Karpas-422 (cell line): Measurements from ENCODE around the gene SYN1. TPM values are rescaled to one million over a fixed set of nuclear protein-coding genes. Genes with fewer than 3 reads are reported as not detected.

Experiments
- DNase-seq: peaks from one replicate; pipeline ENCODE4 v3.0.0-alpha.2; 2015
- H2AFZ ChIP-seq: fragments of 200-600 bp; sonication (generic); 2 replicates; pipeline ENCODE4 v1.6.1; 2014; ENCODE audit warnings: antibody characterized with exemption, low read length, mixed read lengths
- H3K27ac ChIP-seq: fragments of 200-600 bp; sonication (generic); 2 replicates; pipeline ENCODE4 v1.5.1; 2014; ENCODE audit warnings: mild to moderate bottlenecking, low read length, moderate library complexity
- H3K27me3 ChIP-seq: fragments of 200-600 bp; sonication (generic); 2 replicates; pipeline ENCODE4 v1.6.1; 2014; ENCODE audit warnings: low read length, mixed read lengths
- H3K36me3 ChIP-seq: fragments of 200-600 bp; sonication (generic); 2 replicates; pipeline ENCODE4 v1.6.1; 2014; ENCODE audit warnings: low read length, mixed read lengths; ENCODE audit not compliant: insufficient read depth
- H3K4me1 ChIP-seq: fragments of 200-600 bp; sonication (generic); 2 replicates; pipeline ENCODE4 v1.6.1; 2014; ENCODE audit warnings: mild to moderate bottlenecking, low read length, mixed read lengths
- H3K4me2 ChIP-seq: fragments of 200-600 bp; sonication (generic); 2 replicates; pipeline ENCODE4 v1.6.1; 2014; ENCODE audit warnings: low read length, low read depth, mild to moderate bottlenecking; ENCODE audit not compliant: poor library complexity, severe bottlenecking
- H3K4me3 ChIP-seq: fragments of 200-600 bp; sonication (generic); 2 replicates; pipeline ENCODE4 v1.5.1; 2014; ENCODE audit warnings: mild to moderate bottlenecking, antibody characterized with exemption, low read length, mixed read lengths
- H3K79me2 ChIP-seq: fragments of 200-600 bp; sonication (generic); 2 replicates; pipeline ENCODE4 v1.6.1; 2014; ENCODE audit warnings: mild to moderate bottlenecking, low read length, mixed read lengths
- H3K9ac ChIP-seq: fragments of 200-600 bp; sonication (generic); 2 replicates; pipeline ENCODE4 v1.6.0; 2014; ENCODE audit warnings: low read length
- H3K9me2 ChIP-seq: fragments of 200-600 bp; sonication (generic), shearing (Covaris generic); replicated peaks from 2 replicates; pipeline ENCODE4 v1.6.0; 2014; ENCODE audit warnings: mild to moderate bottlenecking, low read length, moderate library complexity; ENCODE audit not compliant: insufficient read depth
- H3K9me3 ChIP-seq: fragments of 300-700, 200-600 bp; sonication (generic); 2 replicates; pipeline ENCODE4 v1.6.1; 2014; ENCODE audit warnings: low read length, mixed read lengths
- H4K20me1 ChIP-seq: fragments of 200-600 bp; sonication (generic); 2 replicates; pipeline ENCODE4 v1.6.1; 2014; ENCODE audit warnings: mild to moderate bottlenecking, antibody characterized with exemption, low read length, low read depth; ENCODE audit not compliant: insufficient read depth
- total RNA-seq: library from RNA; depleted of rRNA; stranded (reverse); fragments of >200 nt; shearing (Covaris generic); gene quantifications from 2 replicates; pipeline ENCODE4 v1.2.3, GENCODE V29; 2014; ENCODE audit warnings: low replicate concordance

SYN1 gene
- total RNA-seq, 1 experiment from 2014 or later, result not detected

DNA sequence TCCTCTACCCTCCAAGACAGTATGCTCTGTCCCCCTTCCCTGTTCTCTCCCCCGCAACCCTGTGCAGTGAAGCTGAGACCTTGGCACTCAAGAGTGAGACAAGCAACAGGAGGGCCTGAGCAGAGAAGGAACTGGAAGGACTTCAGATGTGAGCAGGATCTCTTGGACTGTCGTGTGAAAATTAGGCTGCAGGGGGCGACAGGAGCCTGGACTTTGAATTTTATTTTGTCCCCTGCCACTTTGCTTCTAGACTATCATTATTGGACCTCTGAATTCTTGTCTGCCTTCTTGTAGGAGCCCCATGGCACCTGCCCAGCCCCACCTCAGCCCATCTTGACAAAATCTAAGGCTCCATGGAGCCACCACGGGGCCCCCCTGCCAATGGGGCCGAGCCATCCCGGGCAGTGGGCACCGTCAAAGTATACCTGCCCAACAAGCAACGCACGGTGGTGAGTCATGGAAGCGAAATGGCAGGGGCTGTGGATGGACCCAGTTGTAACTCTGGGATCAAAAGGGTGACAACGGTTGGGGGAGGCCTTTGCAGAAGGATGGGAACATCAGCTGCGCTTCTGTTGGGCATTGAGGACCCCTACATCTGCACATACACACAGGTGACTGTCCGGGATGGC is 56.9 kb downstream of the SYN1 start:
- H4K20me1 ChIP-seq, result no peaks in the 10 kb centered on the region
- peaks cover 22% of the 10 kb centered on the region for H3K79me2 ChIP-seq
- H3K27me3 ChIP-seq, result no peaks in the 10 kb centered on the region
- peaks cover 5% of the 10 kb centered on the region; the same call in 1 of the 2 replicates for H3K36me3 ChIP-seq
- peak; percentile 83 for DNase-seq
- H3K4me2 ChIP-seq, result peak overlapping the region; percentile 76
- H3K9me2 ChIP-seq, result no peaks in the 10 kb centered on the region
- peaks cover 7% of the 10 kb centered on the region; the same call in 1 of the 2 replicates for H3K4me1 ChIP-seq
- peak overlapping the region; percentile 84; the same call in 1 of the 2 replicates for H3K9ac ChIP-seq
- H2AFZ ChIP-seq, result no peak overlapping the region
- no peaks in the 10 kb centered on the region for H3K9me3 ChIP-seq
- no peak overlapping the region; the same call in 1 of the 2 replicates for H3K4me3 ChIP-seq
- H3K27ac ChIP-seq, result no peak overlapping the region

DNA sequence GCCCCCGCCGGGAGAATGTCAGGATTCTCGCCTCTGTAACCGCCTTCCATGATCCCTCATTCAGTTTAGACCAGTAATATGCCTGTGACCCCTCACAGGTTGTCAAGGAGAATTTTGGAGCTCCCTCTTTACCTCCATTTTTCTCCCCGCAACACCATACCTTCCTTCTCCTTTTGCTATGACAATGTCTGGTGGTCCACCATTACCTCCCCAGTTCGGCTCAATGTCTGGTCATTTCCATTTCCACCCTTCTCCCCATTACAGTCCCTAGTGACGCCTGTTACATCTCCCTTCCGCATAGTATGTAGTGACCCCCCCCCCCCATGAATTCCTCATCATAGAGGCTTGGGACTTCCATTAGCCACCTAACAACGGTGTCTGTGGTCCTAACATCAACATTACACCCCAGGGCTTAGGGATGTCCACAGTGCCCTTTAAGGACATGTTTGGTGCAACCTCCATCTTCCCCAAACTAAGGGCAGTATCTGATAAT is 58.0 kb downstream of the SYN1 start:
- Histone ChIP-seq H3K4me2 (peak overlapping the region; percentile 76), H3K9me2 (no peaks in the 10 kb centered on the region), H3K79me2 (peaks cover 22% of the 10 kb centered on the region), H3K4me3 (peak overlapping the region; percentile 86), H3K4me1 (peaks cover 7% of the 10 kb centered on the region; the same call in 1 of the 2 replicates), H3K9me3 (no peaks in the 10 kb centered on the region), H3K27me3 (no peaks in the 10 kb centered on the region), H2AFZ (no peak overlapping the region; the same call in 1 of the 2 replicates), H3K27ac (peak overlapping the region; percentile 69; the same call in 1 of the 2 replicates), H4K20me1 (no peaks in the 10 kb centered on the region), H3K36me3 (peaks cover 5% of the 10 kb centered on the region; the same call in 1 of the 2 replicates), H3K9ac (peak overlapping the region; percentile 84)
- no peak for DNase-seq

DNA sequence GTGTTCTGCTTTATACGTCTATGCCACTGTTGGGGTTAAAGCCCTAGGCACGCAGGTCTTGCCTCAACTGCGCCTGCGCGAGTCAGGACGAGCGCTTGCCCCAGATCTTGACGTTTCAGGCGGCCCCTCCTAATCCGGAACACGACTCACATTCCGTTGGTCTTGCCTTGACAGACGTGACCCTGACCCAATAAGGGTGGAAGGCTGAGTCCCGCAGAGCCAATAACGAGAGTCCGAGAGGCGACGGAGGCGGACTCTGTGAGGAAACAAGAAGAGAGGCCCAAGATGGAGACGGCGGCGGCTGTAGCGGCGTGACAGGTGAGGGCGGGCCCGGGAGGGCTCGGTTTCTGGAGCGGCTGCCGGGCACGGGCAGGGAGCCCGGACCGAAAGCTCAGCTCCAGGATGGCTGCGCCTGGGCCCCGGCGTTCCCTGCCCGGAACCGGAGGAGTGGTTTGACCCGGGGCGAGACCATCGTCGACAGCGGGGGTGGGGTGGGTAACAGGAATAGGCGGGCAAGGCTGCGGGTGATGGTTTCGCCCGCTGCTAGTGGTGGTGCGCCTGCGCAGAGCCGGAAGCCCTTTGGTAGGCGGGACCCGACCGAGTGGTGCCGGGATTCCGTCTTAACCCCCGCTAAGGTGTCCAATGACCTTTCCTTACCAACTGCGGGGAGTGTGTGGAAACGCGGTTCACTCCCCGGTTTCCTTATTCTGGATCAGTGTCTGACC is 58.6 kb downstream of the SYN1 start, which contains the start of gene ARAF:
TSS of gene ARAF (plus strand) at position 272 of the 725 bp plus-strand sequence. CDS start 1,763 bp downstream, outside the sequence.
- Histone ChIP-seq H3K9ac (peak within 1 kb of the TSS; percentile 84), H3K4me1 (peaks cover 7% of the 10 kb centered on the region; the same call in 1 of the 2 replicates), H3K36me3 (peaks cover 5% of the 10 kb centered on the region; the same call in 1 of the 2 replicates), H3K79me2 (peaks cover 22% of the 10 kb centered on the region), H3K27me3 (no peaks in the 10 kb centered on the region), H3K9me2 (no peaks in the 10 kb centered on the region), H3K27ac (peak within 1 kb of the TSS; percentile 69), H2AFZ (peak within 1 kb of the TSS; percentile 48; the same call in 1 of the 2 replicates), H3K4me2 (peak within 1 kb of the TSS; percentile 76), H3K4me3 (peak within 1 kb of the TSS; percentile 86), H3K9me3 (no peaks in the 10 kb centered on the region), H4K20me1 (no peaks in the 10 kb centered on the region)
- DNase-seq, result peak; percentile 98

DNA sequence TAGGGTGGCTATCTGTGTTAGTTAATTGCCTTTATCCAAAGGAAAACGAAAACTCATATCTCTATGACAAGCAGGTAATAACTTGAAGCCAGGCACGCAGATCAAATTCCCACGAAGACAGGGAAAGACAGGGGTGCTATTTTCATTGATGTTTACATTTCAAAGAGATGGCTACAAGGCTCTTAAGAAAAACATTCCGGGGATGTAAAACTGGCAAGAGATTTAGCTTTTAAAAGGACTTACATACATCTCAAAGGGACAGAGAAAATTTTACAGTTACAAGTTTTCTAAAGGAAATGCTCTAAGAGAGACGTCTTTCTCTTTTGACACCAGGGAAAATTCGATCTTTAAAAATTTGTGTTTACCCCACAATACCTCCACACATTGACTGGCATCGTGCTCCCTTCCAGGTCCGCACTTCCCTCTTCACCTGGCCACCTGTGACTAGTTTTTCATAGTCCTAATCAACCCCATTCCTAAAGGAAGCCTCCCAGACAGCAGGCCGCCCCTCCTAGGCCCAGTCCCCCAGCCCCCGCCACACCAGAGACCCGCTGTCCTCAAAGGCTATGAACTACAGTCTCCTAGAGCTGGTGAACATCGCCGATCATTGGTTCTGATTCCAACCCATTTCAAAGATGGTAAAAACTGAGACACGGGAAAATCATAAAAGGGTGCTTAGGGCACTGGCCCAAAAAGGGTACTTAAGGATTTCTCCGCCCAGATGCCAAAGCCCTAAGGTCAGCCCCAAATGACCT is 59.3 kb downstream of the SYN1 start:
- peak overlapping the region; percentile 48; the same call in 1 of the 2 replicates for H2AFZ ChIP-seq
- H3K36me3 ChIP-seq, result peaks cover 5% of the 10 kb centered on the region; the same call in 1 of the 2 replicates
- H3K9me3 ChIP-seq, result no peaks in the 10 kb centered on the region
- H3K27me3 ChIP-seq, result no peaks in the 10 kb centered on the region
- H3K4me2 ChIP-seq, result peak overlapping the region; percentile 76
- peak overlapping the region; percentile 84 for H3K9ac ChIP-seq
- DNase-seq, result no peak
- H3K4me3 ChIP-seq, result peak overlapping the region; percentile 86
- no peaks in the 10 kb centered on the region for H4K20me1 ChIP-seq
- H3K9me2 ChIP-seq, result no peaks in the 10 kb centered on the region
- peaks cover 7% of the 10 kb centered on the region; the same call in 1 of the 2 replicates for H3K4me1 ChIP-seq
- peaks cover 22% of the 10 kb centered on the region for H3K79me2 ChIP-seq
- no peak overlapping the region for H3K27ac ChIP-seq

DNA sequence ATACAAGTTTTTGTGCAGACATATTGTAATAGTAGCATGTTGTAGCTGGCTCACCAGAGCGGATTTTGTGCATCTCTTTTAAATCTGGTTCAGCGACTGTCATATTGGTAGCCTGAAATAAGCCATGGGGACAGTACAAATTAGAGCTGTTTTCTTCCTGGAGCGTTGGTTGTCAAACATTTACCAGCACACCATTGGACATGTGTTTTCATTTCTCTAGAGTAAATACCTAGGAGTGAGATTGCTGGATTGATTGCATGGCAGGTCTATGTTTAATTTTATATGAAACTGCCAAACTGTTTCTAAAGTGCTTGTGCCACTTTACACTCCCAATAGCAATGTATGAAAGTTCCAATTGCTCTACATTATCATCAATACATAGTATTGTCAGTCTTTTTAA is 61.2 kb downstream of the SYN1 start:
- no peak overlapping the region for H2AFZ ChIP-seq
- peaks cover 7% of the 10 kb centered on the region; the same call in 1 of the 2 replicates for H3K4me1 ChIP-seq
- H3K79me2 ChIP-seq, result peaks cover 19% of the 10 kb centered on the region
- no peak overlapping the region for H3K4me3 ChIP-seq
- H3K27me3 ChIP-seq, result no peaks in the 10 kb centered on the region
- H3K27ac ChIP-seq, result no peak overlapping the region
- no peaks in the 10 kb centered on the region for H3K9me3 ChIP-seq
- H4K20me1 ChIP-seq, result no peaks in the 10 kb centered on the region
- DNase-seq, result no peak
- H3K9ac ChIP-seq, result no peak overlapping the region
- no peak overlapping the region for H3K4me2 ChIP-seq
- H3K36me3 ChIP-seq, result peaks cover 5% of the 10 kb centered on the region; the same call in 1 of the 2 replicates
- H3K9me2 ChIP-seq, result no peaks in the 10 kb centered on the region

DNA sequence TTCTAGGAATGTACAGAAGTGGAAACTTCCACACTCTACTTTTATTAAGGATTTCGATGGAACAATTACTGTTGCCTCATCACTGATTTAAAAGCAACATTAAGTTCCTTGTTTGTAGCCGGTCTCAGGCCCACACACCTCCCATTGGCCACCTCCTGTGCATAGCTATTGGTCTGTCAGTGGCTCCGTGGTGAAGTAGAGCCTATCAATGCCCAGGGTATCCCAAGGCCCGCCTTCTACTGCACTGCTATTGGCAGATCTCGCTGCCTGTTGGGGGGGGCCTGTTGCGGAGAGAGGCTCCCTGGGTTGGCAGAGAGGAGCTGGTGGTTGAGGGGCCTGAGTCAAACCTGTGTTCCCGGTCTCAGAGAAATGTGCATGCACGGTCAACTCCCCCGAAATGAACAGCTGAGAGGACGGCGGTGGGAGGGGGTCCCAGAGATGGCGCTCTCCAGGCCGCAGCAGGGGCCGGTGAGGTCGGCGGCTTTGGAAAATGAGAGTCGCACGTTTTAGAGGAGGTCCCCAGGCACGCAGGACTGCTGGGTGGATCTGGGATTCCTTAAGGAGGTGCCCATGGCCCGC is 63.5 kb downstream of the SYN1 start:
- H3K9ac ChIP-seq, result no peak overlapping the region
- no peak overlapping the region for H2AFZ ChIP-seq
- H3K79me2 ChIP-seq, result peaks cover 4% of the 10 kb centered on the region; the same call in 1 of the 2 replicates
- no peaks in the 10 kb centered on the region for H3K9me3 ChIP-seq
- no peak overlapping the region for H3K4me3 ChIP-seq
- H3K27ac ChIP-seq, result no peak overlapping the region
- no peak overlapping the region for H3K4me2 ChIP-seq
- DNase-seq, result no peak
- peaks cover 7% of the 10 kb centered on the region; the same call in 1 of the 2 replicates for H3K4me1 ChIP-seq
- H4K20me1 ChIP-seq, result no peaks in the 10 kb centered on the region
- H3K9me2 ChIP-seq, result no peaks in the 10 kb centered on the region
- H3K36me3 ChIP-seq, result no peaks in the 10 kb centered on the region
- no peaks in the 10 kb centered on the region for H3K27me3 ChIP-seq

DNA sequence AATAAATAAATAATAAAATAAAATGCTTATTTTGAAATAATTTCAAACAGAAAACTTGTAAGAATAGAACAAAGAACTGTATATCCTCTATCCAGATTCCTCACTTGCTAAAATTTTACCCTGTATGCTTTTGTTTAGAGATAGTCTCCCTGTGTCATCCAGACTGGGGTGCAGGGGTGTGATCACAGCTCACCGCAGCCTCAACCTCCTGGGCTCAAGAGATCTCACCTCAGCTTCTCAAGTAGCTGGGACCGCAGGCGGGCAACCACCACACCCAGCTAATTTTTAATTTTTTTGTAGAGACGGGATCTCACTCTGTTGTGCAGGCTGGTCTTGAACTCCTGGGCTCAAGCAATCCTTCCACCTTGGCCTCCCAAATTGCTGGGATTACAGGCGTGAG is 76.2 kb downstream of the SYN1 start:
- no peak overlapping the region for H3K4me3 ChIP-seq
- H3K36me3 ChIP-seq, result no peaks in the 10 kb centered on the region
- no peaks in the 10 kb centered on the region for H3K4me1 ChIP-seq
- H3K9me2 ChIP-seq, result no peaks in the 10 kb centered on the region
- no peaks in the 10 kb centered on the region for H4K20me1 ChIP-seq
- H3K27ac ChIP-seq, result no peak overlapping the region
- 0 out of 2 replicates have a peak, but pooled peaks cover 3% of the 10 kb centered on the region for H3K27me3 ChIP-seq
- DNase-seq, result no peak
- no peaks in the 10 kb centered on the region for H3K79me2 ChIP-seq
- no peaks in the 10 kb centered on the region for H3K9me3 ChIP-seq
- no peak overlapping the region for H2AFZ ChIP-seq
- H3K9ac ChIP-seq, result no peak overlapping the region
- no peak overlapping the region for H3K4me2 ChIP-seq
